SU-DHL-6 (cell line): ENCODE measurements around the gene SLC17A9.
"Not testable (repeated sequence)": the region's sequence is repeated elsewhere in the genome, so short reads cannot be mapped to it uniquely, and the experiment has no call there.

Experiments used
- EZH2phosphoT487 ChIP-seq: fragments of 200-600 bp; sonication (generic), shearing (Covaris generic); conservative IDR thresholded peaks from 2 replicates; pipeline ENCODE4 v1.6.1; 2018; ENCODE audit warnings: mild to moderate bottlenecking, antibody characterized with exemption, low read length, moderate library complexity, mixed read lengths
- TF ChIP-seq, protein P1 (sequence below): fragments of 200-600 bp; sonication (generic); IDR thresholded peaks from one replicate; pipeline ENCODE4 v1.5.1; 2017; ENCODE audit warnings: antibody characterized with exemption, mild to moderate bottlenecking, low read length, moderate library complexity; ENCODE audit not compliant: insufficient read depth, poor library complexity, severe bottlenecking

DNA sequence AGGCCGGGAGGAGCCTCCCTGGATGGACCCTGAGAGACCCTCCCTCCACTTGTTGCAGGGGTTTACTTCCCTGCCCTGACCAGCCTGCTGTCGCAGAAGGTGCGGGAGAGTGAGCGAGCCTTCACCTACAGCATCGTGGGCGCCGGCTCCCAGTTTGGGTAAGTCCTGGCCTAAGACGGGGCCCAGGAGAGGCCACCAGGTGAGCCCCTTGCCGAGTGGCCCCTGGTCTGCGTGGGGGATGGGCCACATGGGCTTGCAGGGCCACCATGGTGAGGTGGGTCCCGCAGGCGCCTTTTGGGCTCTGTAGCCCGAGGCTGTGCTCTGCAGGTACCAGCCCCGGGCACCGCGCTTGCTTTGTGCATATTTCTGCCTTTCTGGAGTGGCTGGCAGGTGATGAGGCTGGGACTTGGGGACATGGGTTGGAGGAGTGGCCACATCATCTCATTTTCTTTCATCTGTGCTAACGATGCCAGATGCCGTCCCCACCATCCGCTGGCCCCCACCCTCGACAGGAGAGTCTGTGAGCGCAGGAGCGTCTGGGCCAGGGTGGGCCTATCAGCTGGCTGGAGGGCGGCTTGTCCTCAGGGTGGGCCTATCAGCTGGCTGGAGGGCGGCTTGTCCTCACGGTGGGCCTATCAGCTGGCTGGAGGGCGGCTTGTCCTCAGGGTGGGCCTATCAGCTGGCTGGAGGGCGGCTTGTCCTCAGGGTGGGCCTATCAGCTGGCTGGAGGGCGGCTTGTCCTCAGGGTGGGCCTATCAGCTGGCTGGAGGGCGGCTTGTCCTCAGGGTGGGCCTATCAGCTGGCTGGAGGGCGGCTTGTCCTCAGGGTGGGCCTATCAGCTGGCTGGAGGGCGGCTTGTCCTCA, 8.2 kb downstream of the SLC17A9 start:
- TF ChIP-seq, protein P1, sequence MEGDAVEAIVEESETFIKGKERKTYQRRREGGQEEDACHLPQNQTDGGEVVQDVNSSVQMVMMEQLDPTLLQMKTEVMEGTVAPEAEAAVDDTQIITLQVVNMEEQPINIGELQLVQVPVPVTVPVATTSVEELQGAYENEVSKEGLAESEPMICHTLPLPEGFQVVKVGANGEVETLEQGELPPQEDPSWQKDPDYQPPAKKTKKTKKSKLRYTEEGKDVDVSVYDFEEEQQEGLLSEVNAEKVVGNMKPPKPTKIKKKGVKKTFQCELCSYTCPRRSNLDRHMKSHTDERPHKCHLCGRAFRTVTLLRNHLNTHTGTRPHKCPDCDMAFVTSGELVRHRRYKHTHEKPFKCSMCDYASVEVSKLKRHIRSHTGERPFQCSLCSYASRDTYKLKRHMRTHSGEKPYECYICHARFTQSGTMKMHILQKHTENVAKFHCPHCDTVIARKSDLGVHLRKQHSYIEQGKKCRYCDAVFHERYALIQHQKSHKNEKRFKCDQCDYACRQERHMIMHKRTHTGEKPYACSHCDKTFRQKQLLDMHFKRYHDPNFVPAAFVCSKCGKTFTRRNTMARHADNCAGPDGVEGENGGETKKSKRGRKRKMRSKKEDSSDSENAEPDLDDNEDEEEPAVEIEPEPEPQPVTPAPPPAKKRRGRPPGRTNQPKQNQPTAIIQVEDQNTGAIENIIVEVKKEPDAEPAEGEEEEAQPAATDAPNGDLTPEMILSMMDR = not testable (repeated sequence)
- not testable (repeated sequence) for TF ChIP-seq EZH2phosphoT487
